GM19455 (cell line): ENCODE data around the gene FAH.

Experiments used
- ATAC-seq: cut with Tn5 transposase; IDR thresholded peaks from one replicate; pipeline ENCODE4 v1.9.1; 2021; ENCODE audit not compliant: unreplicated experiment

The FAH gene

GRCh38 chr15:80194914-80195313 is 42.1 kb downstream of the FAH start:
- ATAC-seq = no peak

GRCh38 chr15:80199366-80199765 is 46.6 kb downstream of the FAH start:
- ATAC-seq = no peak

GRCh38 chr15:80199869-80200268 is 47.1 kb downstream of the FAH start:
- ATAC-seq = no peak

- no peak for ATAC-seq
These were observed 48.6 kb downstream of the FAH start for GRCh38 chr15:80201256-80202015.

- ATAC-seq = no peak
These were observed 49.2 kb downstream of the FAH start for GRCh38 chr15:80202016-80202315.

- no peak for ATAC-seq
These were observed 50.0 kb downstream of the FAH start for GRCh38 chr15:80202641-80203360.

GRCh38 chr15:80203361-80203885 is 50.6 kb downstream of the FAH start:
- no peak for ATAC-seq

- ATAC-seq = no peak
These were observed 51.4 kb downstream of the FAH start for GRCh38 chr15:80204231-80204630.

GRCh38 chr15:80207887-80208286 is 55.1 kb downstream of the FAH start:
- no peak for ATAC-seq

- ATAC-seq = no peak
These were observed 56.2 kb downstream of the FAH start for GRCh38 chr15:80208758-80209734.

- ATAC-seq = no peak
These were observed 58.1 kb downstream of the FAH start for GRCh38 chr15:80210611-80211573.

GRCh38 chr15:80211976-80212375 is 59.2 kb downstream of the FAH start:
- ATAC-seq = no peak

GRCh38 chr15:80214910-80215309 is 62.1 kb downstream of the FAH start:
- ATAC-seq = no peak

- ATAC-seq = no peak
These were observed 63.3 kb downstream of the FAH start for GRCh38 chr15:80216141-80216540.

GRCh38 chr15:80216911-80217310 is 64.1 kb downstream of the FAH start:
- ATAC-seq = no peak

GRCh38 chr15:80217327-80217900 is 64.6 kb downstream of the FAH start:
- no peak for ATAC-seq

GRCh38 chr15:80219955-80220354 is 67.2 kb downstream of the FAH start:
- no peak for ATAC-seq

GRCh38 chr15:80228959-80229610 is 76.3 kb downstream of the FAH start:
- no peak for ATAC-seq

GRCh38 chr15:80231371-80231770 is 78.6 kb downstream of the FAH start:
- ATAC-seq = no peak
